Stimulated activated CD8-positive, alpha-beta memory T cell treated with anti-CD3 and anti-CD28 coated beads, Interleukin-15, amount 100 ng/mL, for 48 hours (primary cell): ENCODE data around the gene TBC1D26.
"Not testable (repeated sequence)": the region's sequence is repeated elsewhere in the genome, so short reads cannot be mapped to it uniquely, and the experiment has no call there.

Experiments
- DNase-seq, 2 donors: peaks; one replicate each; pipeline ENCODE4 v3.0.0-alpha.2; 2020; ENCODE audit warnings: low read depth in 2 of 2

The TBC1D26 gene

GRCh38 chr17:15744074-15744676 is 12.1 kb downstream of the TBC1D26 start:
- DNase-seq, result no peak

- DNase-seq, result no peak
Measured at GRCh38 chr17:15744885-15745284, 12.8 kb downstream of the TBC1D26 start.

- not testable (repeated sequence) for DNase-seq
Measured at GRCh38 chr17:15749403-15749802, 17.3 kb downstream of the TBC1D26 start.

GRCh38 chr17:15768865-15769533 is 36.9 kb downstream of the TBC1D26 start:
- DNase-seq, result not testable (repeated sequence)

GRCh38 chr17:15770679-15771078 is 38.6 kb downstream of the TBC1D26 start:
- DNase-seq, result not testable (repeated sequence)

GRCh38 chr17:15776871-15777270 is 44.8 kb downstream of the TBC1D26 start:
- no peak for DNase-seq

- no peak for DNase-seq
Measured at GRCh38 chr17:15777297-15777696, 45.2 kb downstream of the TBC1D26 start.

- DNase-seq, result no peak
Measured at GRCh38 chr17:15777717-15778116, 45.6 kb downstream of the TBC1D26 start.

GRCh38 chr17:15779119-15779518 is 47.0 kb downstream of the TBC1D26 start:
- DNase-seq, result no peak

GRCh38 chr17:15780188-15780587 is 48.1 kb downstream of the TBC1D26 start:
- DNase-seq, result no peak

GRCh38 chr17:15782866-15783265 is 50.8 kb downstream of the TBC1D26 start:
- DNase-seq, result peak in 1 of 2 donors; percentile 2

GRCh38 chr17:15783461-15783860 is 51.4 kb downstream of the TBC1D26 start:
- no peak for DNase-seq

GRCh38 chr17:15784351-15784750 is 52.3 kb downstream of the TBC1D26 start:
- not testable (repeated sequence) for DNase-seq

- DNase-seq, result not testable (repeated sequence)
Measured at GRCh38 chr17:15787363-15788075, 55.4 kb downstream of the TBC1D26 start.

GRCh38 chr17:15788365-15788764 is 56.3 kb downstream of the TBC1D26 start:
- not testable (repeated sequence) for DNase-seq
